ENCODE data around the gene SCGB2A2. TPM values are rescaled to one million over a fixed set of nuclear protein-coding genes. Genes with fewer than 3 reads are reported as not detected.

Gene SCGB2A2
- total RNA-seq: not detected

GRCh38 chr11:62269654-62270278 lies at the start of gene SCGB2A2:
Gene SCGB2A2, plus strand, starts transcription at chr11:62270158. Its CDS starts 59 bp downstream, at chr11:62270217.
- no peaks in the 10 kb centered on the region for H3K4me1 ChIP-seq (ENCODE audit: control insufficient read depth in 3 of 3, insufficient read depth in 3 of 3, low read length in 3 of 3)
- H3K4me3 ChIP-seq (ENCODE audit: low read length in 3 of 3): no peak within 1 kb of the TSS
- no peak within 1 kb of the TSS for H3K9ac ChIP-seq (ENCODE audit: low read depth in 1 of 3, low read length in 3 of 3)
- peaks cover 0 to 7% (median 4%) of the 10 kb centered on the region in 3 donors for H3K27me3 ChIP-seq (ENCODE audit: control insufficient read depth in 3 of 3, insufficient read depth in 3 of 3, low read length in 3 of 3)
- H3K9me3 ChIP-seq (ENCODE audit: control insufficient read depth in 3 of 3, low read length in 3 of 3): no peaks in the 10 kb centered on the region
- H3K36me3 ChIP-seq (ENCODE audit: control insufficient read depth in 3 of 3, insufficient read depth in 3 of 3, low read length in 3 of 3): no peaks in the 10 kb centered on the region
- H3K27ac ChIP-seq (ENCODE audit: low read depth, low read length): no peak within 1 kb of the TSS

DNA sequence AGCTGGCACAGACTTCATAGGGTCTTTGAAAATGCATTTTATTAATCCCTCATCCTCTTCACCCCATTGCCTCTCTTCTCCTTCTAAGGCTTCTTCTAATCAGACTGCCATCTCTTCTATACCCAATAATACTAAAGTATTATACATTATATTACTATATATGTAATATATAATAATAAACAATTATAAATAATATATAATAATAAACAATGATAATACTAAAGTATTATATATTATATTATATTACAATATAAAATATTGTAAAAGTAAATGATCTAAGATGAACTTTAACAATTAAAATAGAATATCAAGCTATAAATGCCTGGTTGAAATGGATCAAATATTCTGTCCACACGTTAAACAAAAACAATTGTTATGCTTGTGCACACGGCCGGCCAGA lies 48.5 kb upstream of the SCGB2A2 start:
- Histone ChIP-seq H3K9me3 (ENCODE audit: control insufficient read depth in 3 of 3, low read length in 3 of 3) (peaks cover 4 to 19% (median 10%) of the 10 kb centered on the region in 3 donors), H3K27ac (ENCODE audit: low read depth, low read length) (no peak overlapping the region), H3K4me1 (ENCODE audit: control insufficient read depth in 3 of 3, insufficient read depth in 3 of 3, low read length in 3 of 3) (no peaks in the 10 kb centered on the region), H3K4me3 (ENCODE audit: low read length in 3 of 3) (no peak overlapping the region), H3K36me3 (ENCODE audit: control insufficient read depth in 3 of 3, insufficient read depth in 3 of 3, low read length in 3 of 3) (no peaks in the 10 kb centered on the region), H3K27me3 (ENCODE audit: control insufficient read depth in 3 of 3, insufficient read depth in 3 of 3, low read length in 3 of 3) (no peaks in the 10 kb centered on the region), H3K9ac (ENCODE audit: low read depth in 1 of 3, low read length in 3 of 3) (no peak overlapping the region)

DNA sequence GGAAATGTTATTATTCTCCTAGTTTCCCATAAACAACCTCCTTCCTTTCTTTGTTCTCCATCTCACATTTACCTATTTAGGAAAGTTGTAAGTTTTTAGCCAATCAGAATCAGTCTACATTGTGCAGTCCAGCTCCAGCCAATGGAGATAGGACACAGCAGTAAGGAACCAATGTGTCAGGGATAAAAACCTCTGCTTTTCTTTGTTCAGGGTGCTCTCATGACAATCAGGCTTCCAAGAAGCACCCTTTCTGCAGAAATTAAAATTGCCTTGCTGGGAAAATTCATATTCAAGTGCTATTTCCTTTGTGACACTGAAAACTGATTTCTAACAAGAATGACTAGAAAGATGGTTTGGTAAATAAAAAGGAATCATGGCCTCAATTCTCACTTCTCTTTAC lies 46.9 kb upstream of the SCGB2A2 start:
- Histone ChIP-seq H3K4me3 (ENCODE audit: low read length in 3 of 3) (no peak overlapping the region), H3K9ac (ENCODE audit: low read depth in 1 of 3, low read length in 3 of 3) (no peak overlapping the region), H3K27ac (ENCODE audit: low read depth, low read length) (no peak overlapping the region), H3K9me3 (ENCODE audit: control insufficient read depth in 3 of 3, low read length in 3 of 3) (peaks cover 4 to 19% (median 10%) of the 10 kb centered on the region in 3 donors), H3K4me1 (ENCODE audit: control insufficient read depth in 3 of 3, insufficient read depth in 3 of 3, low read length in 3 of 3) (no peaks in the 10 kb centered on the region), H3K27me3 (ENCODE audit: control insufficient read depth in 3 of 3, insufficient read depth in 3 of 3, low read length in 3 of 3) (no peaks in the 10 kb centered on the region), H3K36me3 (ENCODE audit: control insufficient read depth in 3 of 3, insufficient read depth in 3 of 3, low read length in 3 of 3) (no peaks in the 10 kb centered on the region)

DNA sequence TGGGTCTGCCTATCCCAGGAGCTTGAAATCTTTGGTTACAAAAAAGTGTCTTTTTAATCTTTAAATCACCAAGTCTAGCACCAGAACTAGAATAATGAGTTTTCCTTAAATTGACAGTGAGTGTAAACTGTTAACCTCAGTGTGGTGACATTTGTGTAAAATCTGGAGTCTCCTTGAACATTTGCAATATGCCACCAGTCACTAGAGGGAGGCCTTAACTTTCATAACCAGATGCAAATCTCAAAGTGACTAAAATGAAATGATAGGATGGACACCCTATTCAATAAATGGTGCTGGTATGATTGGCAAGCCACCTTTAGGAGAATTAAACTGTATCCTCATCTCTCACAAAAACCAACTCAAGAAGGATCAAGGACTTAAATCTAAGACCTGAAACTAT lies 36.2 kb upstream of the SCGB2A2 start:
- Histone ChIP-seq H3K27ac (ENCODE audit: low read depth, low read length) (no peak overlapping the region), H3K27me3 (ENCODE audit: control insufficient read depth in 3 of 3, insufficient read depth in 3 of 3, low read length in 3 of 3) (peaks cover 0 to 9% (median 5%) of the 10 kb centered on the region in 3 donors), H3K4me3 (ENCODE audit: low read length in 3 of 3) (no peak overlapping the region), H3K9me3 (ENCODE audit: control insufficient read depth in 3 of 3, low read length in 3 of 3) (no peaks in the 10 kb centered on the region), H3K36me3 (ENCODE audit: control insufficient read depth in 3 of 3, insufficient read depth in 3 of 3, low read length in 3 of 3) (no peaks in the 10 kb centered on the region), H3K4me1 (ENCODE audit: control insufficient read depth in 3 of 3, insufficient read depth in 3 of 3, low read length in 3 of 3) (no peaks in the 10 kb centered on the region), H3K9ac (ENCODE audit: low read depth in 1 of 3, low read length in 3 of 3) (no peak overlapping the region)

DNA sequence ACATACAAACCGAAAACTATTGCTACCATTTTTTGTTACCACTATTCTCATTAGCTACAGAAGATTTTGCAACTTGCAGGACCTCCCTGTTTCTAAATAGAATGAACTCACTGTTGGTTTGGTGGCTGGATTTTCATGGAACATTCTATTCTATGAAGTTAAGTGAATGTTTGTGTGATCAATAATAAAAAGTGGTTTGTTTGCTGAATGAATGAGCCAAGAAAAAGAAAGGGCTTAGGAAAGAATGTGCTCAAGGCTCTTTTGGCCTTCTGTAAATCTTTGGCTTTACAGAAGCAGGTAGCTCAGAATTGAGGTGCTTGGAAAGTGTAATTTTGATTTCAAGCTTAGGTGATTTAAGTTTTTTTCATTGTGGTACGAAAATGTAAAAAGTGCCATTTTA lies 33.8 kb upstream of the SCGB2A2 start:
- H3K36me3 ChIP-seq (ENCODE audit: control insufficient read depth in 3 of 3, insufficient read depth in 3 of 3, low read length in 3 of 3): no peaks in the 10 kb centered on the region
- H3K9ac ChIP-seq (ENCODE audit: low read depth in 1 of 3, low read length in 3 of 3): no peak overlapping the region
- no peaks in the 10 kb centered on the region for H3K9me3 ChIP-seq (ENCODE audit: control insufficient read depth in 3 of 3, low read length in 3 of 3)
- no peak overlapping the region for H3K27ac ChIP-seq (ENCODE audit: low read depth, low read length)
- H3K4me1 ChIP-seq (ENCODE audit: control insufficient read depth in 3 of 3, insufficient read depth in 3 of 3, low read length in 3 of 3): no peaks in the 10 kb centered on the region
- peaks cover 0 to 9% (median 7%) of the 10 kb centered on the region in 3 donors for H3K27me3 ChIP-seq (ENCODE audit: control insufficient read depth in 3 of 3, insufficient read depth in 3 of 3, low read length in 3 of 3)
- no peak overlapping the region for H3K4me3 ChIP-seq (ENCODE audit: low read length in 3 of 3)

DNA sequence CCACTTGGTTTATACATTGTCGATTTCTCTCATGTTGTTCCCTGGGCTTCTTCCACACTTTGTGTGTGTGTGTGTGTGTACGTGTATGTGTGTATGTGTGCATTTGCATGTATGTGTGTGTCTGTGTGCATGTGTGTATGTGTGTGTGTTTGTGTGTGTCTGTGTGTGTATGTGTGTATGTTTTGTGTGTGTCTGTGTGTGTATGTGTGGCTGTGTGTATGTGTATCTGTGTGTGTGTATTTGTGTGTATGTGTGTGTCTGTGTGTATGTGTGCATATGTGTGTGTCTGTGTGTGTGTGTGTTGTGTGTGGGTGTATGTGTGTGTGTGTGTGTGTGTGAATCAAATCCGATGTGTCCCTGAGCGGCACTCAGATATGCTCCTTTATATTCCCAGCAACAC lies 32.5 kb upstream of the SCGB2A2 start:
- Histone ChIP-seq H3K9ac (ENCODE audit: low read depth in 1 of 3, low read length in 3 of 3) (no peak overlapping the region), H3K4me3 (ENCODE audit: low read length in 3 of 3) (no peak overlapping the region), H3K27ac (ENCODE audit: low read depth, low read length) (no peak overlapping the region), H3K36me3 (ENCODE audit: control insufficient read depth in 3 of 3, insufficient read depth in 3 of 3, low read length in 3 of 3) (no peaks in the 10 kb centered on the region), H3K4me1 (ENCODE audit: control insufficient read depth in 3 of 3, insufficient read depth in 3 of 3, low read length in 3 of 3) (peaks cover 0 to 10% (median 6%) of the 10 kb centered on the region in 3 donors), H3K9me3 (ENCODE audit: control insufficient read depth in 3 of 3, low read length in 3 of 3) (no peaks in the 10 kb centered on the region), H3K27me3 (ENCODE audit: control insufficient read depth in 3 of 3, insufficient read depth in 3 of 3, low read length in 3 of 3) (peaks cover 0 to 9% (median 7%) of the 10 kb centered on the region in 3 donors)

DNA sequence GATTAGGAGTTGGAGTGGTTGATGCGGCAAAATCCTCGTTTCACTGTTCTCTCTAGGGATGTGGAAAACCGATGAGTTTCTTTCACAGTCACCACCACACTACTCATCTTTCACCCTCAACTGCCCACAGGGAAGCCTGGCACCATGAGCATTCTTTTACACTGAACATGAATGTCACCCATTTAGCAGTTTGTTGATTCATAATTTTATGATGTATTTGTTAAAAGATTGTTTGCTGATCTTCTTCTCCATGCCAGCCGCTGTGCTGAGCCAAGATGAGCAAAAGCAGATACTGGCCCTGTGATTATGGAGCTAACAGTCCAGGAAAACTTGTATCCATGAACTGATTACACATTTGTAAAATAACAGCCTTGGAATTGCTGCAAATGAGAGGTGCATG lies 31.8 kb upstream of the SCGB2A2 start:
- H3K4me3 ChIP-seq (ENCODE audit: low read length in 3 of 3): no peak overlapping the region
- H3K27ac ChIP-seq (ENCODE audit: low read depth, low read length): no peak overlapping the region
- H3K27me3 ChIP-seq (ENCODE audit: control insufficient read depth in 3 of 3, insufficient read depth in 3 of 3, low read length in 3 of 3): peaks cover 0 to 9% (median 7%) of the 10 kb centered on the region in 3 donors
- no peaks in the 10 kb centered on the region for H3K36me3 ChIP-seq (ENCODE audit: control insufficient read depth in 3 of 3, insufficient read depth in 3 of 3, low read length in 3 of 3)
- no peak overlapping the region for H3K9ac ChIP-seq (ENCODE audit: low read depth in 1 of 3, low read length in 3 of 3)
- H3K9me3 ChIP-seq (ENCODE audit: control insufficient read depth in 3 of 3, low read length in 3 of 3): no peaks in the 10 kb centered on the region
- H3K4me1 ChIP-seq (ENCODE audit: control insufficient read depth in 3 of 3, insufficient read depth in 3 of 3, low read length in 3 of 3): peaks cover 0 to 14% (median 6%) of the 10 kb centered on the region in 3 donors

GRCh38 chr11:62241095-62241494 lies 28.9 kb upstream of the SCGB2A2 start:
- Histone ChIP-seq H3K27me3 (ENCODE audit: control insufficient read depth in 3 of 3, insufficient read depth in 3 of 3, low read length in 3 of 3) (peaks cover 0 to 9% (median 5%) of the 10 kb centered on the region in 3 donors), H3K4me3 (ENCODE audit: low read length in 3 of 3) (no peak overlapping the region), H3K9ac (ENCODE audit: low read depth in 1 of 3, low read length in 3 of 3) (no peak overlapping the region), H3K36me3 (ENCODE audit: control insufficient read depth in 3 of 3, insufficient read depth in 3 of 3, low read length in 3 of 3) (no peaks in the 10 kb centered on the region), H3K4me1 (ENCODE audit: control insufficient read depth in 3 of 3, insufficient read depth in 3 of 3, low read length in 3 of 3) (peaks cover 0 to 16% (median 6%) of the 10 kb centered on the region in 3 donors), H3K9me3 (ENCODE audit: control insufficient read depth in 3 of 3, low read length in 3 of 3) (no peaks in the 10 kb centered on the region), H3K27ac (ENCODE audit: low read depth, low read length) (no peak overlapping the region)

GRCh38 chr11:62242021-62242420 lies 27.9 kb upstream of the SCGB2A2 start, which contains the start of gene SCGB1D2:
Gene SCGB1D2, plus strand, starts transcription at chr11:62242239. Its CDS starts 69 bp downstream, at chr11:62242308.
- H3K27me3 ChIP-seq (ENCODE audit: control insufficient read depth in 3 of 3, insufficient read depth in 3 of 3, low read length in 3 of 3): peaks cover 0 to 9% (median 5%) of the 10 kb centered on the region in 3 donors

DNA sequence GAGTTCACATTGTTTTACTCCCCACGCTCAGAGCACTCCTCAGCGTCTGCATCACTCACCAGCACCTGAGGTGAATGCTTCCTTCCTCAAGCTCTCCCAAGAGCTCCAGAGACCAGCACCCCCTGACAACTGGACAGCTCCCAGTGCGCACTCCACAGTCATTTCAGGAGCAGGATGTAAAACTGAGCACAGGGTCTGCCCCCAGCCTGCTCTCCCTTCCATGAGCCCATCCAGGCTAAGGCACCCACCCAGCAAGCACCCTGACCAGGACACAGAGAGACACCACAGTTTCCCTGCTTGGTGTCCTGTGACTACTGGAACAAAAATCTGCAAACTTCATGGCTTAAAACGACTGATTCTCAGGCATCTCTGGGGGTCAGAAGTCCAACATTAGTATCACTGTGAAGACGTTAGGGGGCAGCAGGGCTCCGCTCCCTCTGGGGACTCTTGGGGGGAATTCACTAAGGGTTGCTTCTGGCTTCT lies 24.6 kb upstream of the SCGB2A2 start:
- Histone ChIP-seq H3K4me3 (ENCODE audit: low read length in 3 of 3) (no peak overlapping the region), H3K9me3 (ENCODE audit: control insufficient read depth in 3 of 3, low read length in 3 of 3) (peaks cover 0 to 2% (median under 1%) of the 10 kb centered on the region in 3 donors), H3K27ac (ENCODE audit: low read depth, low read length) (no peak overlapping the region), H3K4me1 (ENCODE audit: control insufficient read depth in 3 of 3, insufficient read depth in 3 of 3, low read length in 3 of 3) (peaks cover 0 to 16% (median 6%) of the 10 kb centered on the region in 3 donors), H3K9ac (ENCODE audit: low read depth in 1 of 3, low read length in 3 of 3) (no peak overlapping the region), H3K36me3 (ENCODE audit: control insufficient read depth in 3 of 3, insufficient read depth in 3 of 3, low read length in 3 of 3) (no peaks in the 10 kb centered on the region), H3K27me3 (ENCODE audit: control insufficient read depth in 3 of 3, insufficient read depth in 3 of 3, low read length in 3 of 3) (peaks cover 0 to 5% (median 0%) of the 10 kb centered on the region in 3 donors)

More at GRCh38 chr11:62242021-62242420, 27.9 kb upstream of the SCGB2A2 start, which contains the start of gene SCGB1D2:
- no peaks in the 10 kb centered on the region for H3K9me3 ChIP-seq (ENCODE audit: control insufficient read depth in 3 of 3, low read length in 3 of 3)
- H3K4me1 ChIP-seq (ENCODE audit: control insufficient read depth in 3 of 3, insufficient read depth in 3 of 3, low read length in 3 of 3): peaks cover 0 to 16% (median 6%) of the 10 kb centered on the region in 3 donors
- peak within 1 kb of the TSS in 1 of 3 donors; percentile 66 for H3K9ac ChIP-seq (ENCODE audit: low read depth in 1 of 3, low read length in 3 of 3)
- peak within 1 kb of the TSS; percentile 78 for H3K27ac ChIP-seq (ENCODE audit: low read depth, low read length)
- H3K4me3 ChIP-seq (ENCODE audit: low read length in 3 of 3): peak within 1 kb of the TSS in 1 of 3 donors; percentile 6
- H3K36me3 ChIP-seq (ENCODE audit: control insufficient read depth in 3 of 3, insufficient read depth in 3 of 3, low read length in 3 of 3): no peaks in the 10 kb centered on the region
